Stimulated activated CD8-positive, alpha-beta memory T cell treated with anti-CD3 and anti-CD28 coated beads, Interleukin-15, amount 100 ng/mL, for 1 hour (primary cell): Measurements from ENCODE around the gene INHBE.
A peak's percentile ranks its signal among the peaks of the same experiment; 100 is the strongest.
"Not testable (repeated sequence)": the region's sequence is repeated elsewhere in the genome, so short reads cannot be mapped to it uniquely, and the experiment has no call there.

Experiments
- DNase-seq: peaks from one replicate; pipeline ENCODE4 v3.0.0-alpha.2; 2020; ENCODE audit warnings: low read depth

The INHBE gene

GRCh38 chr12:57454566-57455373 lies at the start of gene INHBE:
TSS of gene INHBE (plus strand) at chr12:57455307. CDS start at chr12:57455537, 230 bp downstream.
- DNase-seq, result no peak

GRCh38 chr12:57410534-57410933 lies 44.6 kb upstream of the INHBE start:
- no peak for DNase-seq

- not testable (repeated sequence) for DNase-seq
Measured at GRCh38 chr12:57414160-57414559, 40.9 kb upstream of the INHBE start.

GRCh38 chr12:57415088-57415487 lies 40.0 kb upstream of the INHBE start:
- no peak for DNase-seq

- DNase-seq, result no peak
Measured at GRCh38 chr12:57416039-57416996, 38.8 kb upstream of the INHBE start.

GRCh38 chr12:57418255-57418654 lies 36.9 kb upstream of the INHBE start:
- no peak for DNase-seq

GRCh38 chr12:57419495-57419894 lies 35.6 kb upstream of the INHBE start:
- DNase-seq, result no peak

- DNase-seq, result no peak
Measured at GRCh38 chr12:57420482-57420881, 34.6 kb upstream of the INHBE start.

GRCh38 chr12:57426948-57427347 lies 28.2 kb upstream of the INHBE start:
- DNase-seq, result not testable (repeated sequence)

GRCh38 chr12:57428965-57429364 lies 26.1 kb upstream of the INHBE start:
- DNase-seq, result no peak

- DNase-seq, result no peak
Measured at GRCh38 chr12:57429473-57430111, 25.5 kb upstream of the INHBE start.

GRCh38 chr12:57430112-57430930 lies 24.8 kb upstream of the INHBE start:
- DNase-seq, result peak; percentile 33

- peak; percentile 92 for DNase-seq
Measured at GRCh38 chr12:57430931-57431566, 24.1 kb upstream of the INHBE start, which contains the start of gene R3HDM2. TSS of gene R3HDM2 (minus strand) at chr12:57431043. CDS start at chr12:57310428, 120,615 bp downstream.

GRCh38 chr12:57431654-57432188 lies 23.4 kb upstream of the INHBE start:
- no peak for DNase-seq

- DNase-seq, result no peak
Measured at GRCh38 chr12:57433370-57433769, 21.7 kb upstream of the INHBE start.

GRCh38 chr12:57434517-57435223 lies 20.4 kb upstream of the INHBE start, which contains the start of gene INHBC:
TSS of gene INHBC (plus strand) at chr12:57434784. CDS start at chr12:57434887, 103 bp downstream.
- no peak for DNase-seq

- no peak for DNase-seq
Measured at GRCh38 chr12:57435293-57435692, 19.8 kb upstream of the INHBE start.

- DNase-seq, result no peak
Measured at GRCh38 chr12:57438400-57438799, 16.7 kb upstream of the INHBE start.

- DNase-seq, result no peak
Measured at GRCh38 chr12:57439762-57440266, 15.3 kb upstream of the INHBE start.

- DNase-seq, result not testable (repeated sequence)
Measured at GRCh38 chr12:57441393-57441792, 13.7 kb upstream of the INHBE start.
